ENCODE data around the gene NOLC1. TPM values are rescaled to one million over a fixed set of nuclear protein-coding genes. Genes with fewer than 3 reads are reported as not detected.

Gene NOLC1
- total RNA-seq (2014; rRNA removed; shearing (Covaris generic); ENCODE audit: low replicate concordance), result 68.0 and 74.0 TPM in 2 replicates

DNA sequence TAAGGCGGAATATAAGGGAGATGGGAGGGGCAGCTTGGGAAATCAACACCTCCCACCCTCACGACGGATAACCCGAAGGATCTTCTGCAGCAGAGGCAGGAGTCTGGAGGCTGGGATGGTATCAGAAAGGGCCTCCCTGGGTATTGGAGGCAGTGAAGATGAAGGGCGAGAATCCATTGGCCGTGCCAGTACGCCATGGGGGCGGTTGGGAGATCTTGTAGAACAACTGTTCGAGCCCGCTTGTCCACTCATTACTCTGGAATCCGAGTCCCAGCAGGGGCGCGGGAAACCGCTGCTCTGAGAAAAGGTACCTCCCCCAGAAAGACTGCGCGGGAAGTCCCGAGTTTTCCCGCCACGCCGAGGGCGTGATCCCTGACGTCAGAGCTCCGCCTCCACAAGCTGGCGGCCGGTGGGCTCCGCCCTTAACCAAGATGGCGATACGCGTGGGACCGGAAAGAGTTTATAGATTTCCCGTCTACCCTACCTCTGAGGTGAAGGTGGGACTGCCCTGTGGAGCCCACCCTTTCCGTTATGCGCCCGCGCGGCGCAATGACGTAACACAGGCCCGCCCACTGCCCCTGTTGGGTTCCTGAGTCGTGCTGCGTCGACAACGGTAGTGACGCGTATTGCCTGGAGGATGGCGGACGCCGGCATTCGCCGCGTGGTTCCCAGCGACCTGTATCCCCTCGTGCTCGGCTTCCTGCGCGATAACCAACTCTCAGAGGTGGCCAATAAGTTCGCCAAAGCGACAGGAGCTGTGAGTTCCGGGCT, at the start of gene NOLC1:
NOLC1 (plus strand) TSS at position 616 of the 771 bp plus-strand sequence; CDS start at position 638, 22 bp downstream.
- in situ Hi-C loops (cut with HindIII; ENCODE audit: low pct_unique_long_range_greater_than_20kb, low sequenced_read_pairs), result no loop called here
- peak; percentile 100 for DNase-seq (ENCODE audit: low read depth)

DNA sequence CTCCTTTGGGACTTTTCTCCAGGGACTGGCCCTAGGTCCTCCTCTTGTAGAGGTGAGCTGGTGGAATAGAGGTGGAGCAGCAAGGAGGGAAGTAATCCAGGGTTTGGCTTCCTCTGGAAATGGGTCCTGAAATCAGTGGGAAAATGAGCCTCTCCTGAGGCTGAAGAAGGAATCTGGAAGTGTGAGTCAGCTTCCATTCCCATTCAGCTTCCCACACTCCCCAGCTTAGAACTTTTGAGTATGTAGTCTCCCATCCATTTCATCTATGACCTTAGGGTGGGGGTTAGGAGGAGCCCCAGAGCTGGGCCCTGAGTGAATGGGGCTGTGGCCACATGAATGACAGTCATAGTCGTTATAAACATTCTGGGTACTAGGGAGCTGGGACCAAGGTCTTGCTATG, 49.8 kb upstream of the NOLC1 start:
- in situ Hi-C loops (cut with HindIII; ENCODE audit: low pct_unique_long_range_greater_than_20kb, low sequenced_read_pairs), result no loop called here

DNA sequence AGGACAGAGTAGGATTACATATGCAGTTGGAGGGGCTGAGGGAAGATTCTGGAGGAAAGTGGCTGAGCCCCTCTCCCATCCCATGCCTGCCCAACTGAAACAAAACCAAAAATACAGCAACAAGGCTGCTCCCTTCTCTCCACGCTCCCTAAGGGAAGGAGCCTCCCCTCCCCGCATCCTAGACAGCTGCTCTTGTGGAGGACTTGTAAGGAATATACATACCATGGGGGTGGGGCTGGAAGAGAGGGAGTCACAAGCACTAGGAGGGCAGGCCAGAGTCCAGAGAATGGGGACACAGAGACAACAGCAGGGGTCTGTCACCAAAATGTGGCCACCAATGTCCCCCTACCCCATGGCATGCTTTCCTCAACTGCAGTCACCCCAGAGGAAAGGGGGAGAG, 45.2 kb upstream of the NOLC1 start:
- no peak for DNase-seq (ENCODE audit: low read depth)
- in situ Hi-C loops (cut with HindIII; ENCODE audit: low pct_unique_long_range_greater_than_20kb, low sequenced_read_pairs), result no loop called here

More for the DNA sequence above, 49.8 kb upstream of the NOLC1 start:
- no peak for DNase-seq (ENCODE audit: low read depth)

DNA sequence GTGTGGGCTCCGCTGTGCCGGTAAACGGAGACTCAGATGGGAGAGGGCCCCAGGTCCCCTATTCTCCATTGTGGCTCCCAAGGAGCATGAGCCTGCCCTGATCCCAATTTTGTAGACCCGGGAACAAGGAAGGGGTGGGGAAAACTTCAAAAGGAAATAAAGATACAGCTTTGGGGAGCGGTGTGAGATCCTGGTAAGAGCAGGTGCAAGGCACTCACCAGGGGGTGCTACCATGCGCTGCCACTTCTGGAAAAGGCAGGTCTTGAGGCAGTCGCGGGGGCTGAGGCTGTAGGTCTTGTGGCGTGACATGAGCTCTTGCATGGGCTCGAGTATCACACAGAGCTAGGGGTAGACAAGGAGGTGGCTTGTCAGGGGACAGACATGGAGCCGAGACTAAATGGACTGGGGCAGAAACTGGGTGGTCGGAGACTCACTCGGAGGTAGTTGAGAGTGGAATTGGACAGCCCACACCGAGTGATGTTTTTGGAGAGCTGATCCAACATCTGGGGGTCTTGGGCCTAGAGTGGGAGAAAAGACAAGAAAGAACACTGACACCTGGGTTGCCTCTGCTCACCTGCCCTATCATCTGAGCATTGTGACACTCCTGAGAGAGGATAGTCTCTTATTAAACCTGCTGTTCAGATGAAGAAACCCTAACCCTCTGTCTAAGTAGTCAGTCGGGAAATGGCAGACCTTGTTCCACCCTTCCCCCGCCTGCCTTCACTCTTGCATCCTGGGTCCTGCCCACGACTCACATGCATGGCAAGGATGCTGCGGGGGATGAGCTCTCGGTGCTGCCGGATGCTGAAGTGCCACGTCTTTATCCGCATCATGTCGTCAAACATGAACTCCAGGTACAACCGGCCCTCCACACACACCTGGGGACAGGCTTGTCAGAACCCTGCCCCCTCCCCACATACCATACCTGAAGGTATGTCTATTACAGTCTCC, 42.7 kb upstream of the NOLC1 start:
- in situ Hi-C loops (cut with HindIII; ENCODE audit: low pct_unique_long_range_greater_than_20kb, low sequenced_read_pairs), result no loop called here
- DNase-seq (ENCODE audit: low read depth), result no peak

- no peak for DNase-seq (ENCODE audit: low read depth)
- in situ Hi-C loops (cut with HindIII; ENCODE audit: low pct_unique_long_range_greater_than_20kb, low sequenced_read_pairs), result no loop called here
These were observed 40.9 kb upstream of the NOLC1 start for GRCh38 chr10:102111276-102111675.

GRCh38 chr10:102112210-102112817, 39.9 kb upstream of the NOLC1 start:
- in situ Hi-C loops (cut with HindIII; ENCODE audit: low pct_unique_long_range_greater_than_20kb, low sequenced_read_pairs), result no loop called here
- DNase-seq (ENCODE audit: low read depth), result no peak

DNA sequence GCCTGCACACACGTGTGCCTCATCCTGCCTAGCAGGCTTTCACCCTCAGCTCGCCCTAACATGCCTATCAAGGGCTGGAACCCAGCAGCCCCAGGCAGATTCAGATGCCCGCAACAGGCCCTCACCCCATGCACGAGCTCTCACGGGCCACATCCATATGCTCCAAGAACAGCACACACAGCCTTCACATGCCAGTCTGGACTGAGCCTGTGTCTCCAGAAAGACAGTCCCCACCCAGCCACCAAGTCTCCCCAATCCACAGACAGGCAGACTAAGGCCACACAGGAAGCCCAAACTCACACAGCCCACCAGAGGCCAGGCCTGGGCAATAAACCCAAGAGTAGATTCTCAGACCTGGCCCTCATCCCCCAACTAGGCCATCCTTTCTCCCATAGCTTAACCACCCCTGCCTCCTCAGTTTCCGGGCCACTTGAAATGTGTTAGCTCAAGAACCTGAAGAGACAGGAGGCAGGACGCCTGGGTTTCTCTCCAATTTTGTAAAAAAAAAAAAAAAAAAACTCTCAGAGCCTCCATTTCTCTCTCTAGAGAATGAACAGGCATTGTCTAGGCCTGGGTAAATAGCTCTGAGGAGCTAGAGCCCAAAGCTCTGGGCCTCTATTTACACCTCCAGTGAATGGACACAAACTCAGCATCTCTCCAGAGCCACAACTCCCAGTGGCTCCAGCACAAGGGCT, 38.8 kb upstream of the NOLC1 start:
- in situ Hi-C loops (cut with HindIII; ENCODE audit: low pct_unique_long_range_greater_than_20kb, low sequenced_read_pairs), result no loop called here
- no peak for DNase-seq (ENCODE audit: low read depth)

DNA sequence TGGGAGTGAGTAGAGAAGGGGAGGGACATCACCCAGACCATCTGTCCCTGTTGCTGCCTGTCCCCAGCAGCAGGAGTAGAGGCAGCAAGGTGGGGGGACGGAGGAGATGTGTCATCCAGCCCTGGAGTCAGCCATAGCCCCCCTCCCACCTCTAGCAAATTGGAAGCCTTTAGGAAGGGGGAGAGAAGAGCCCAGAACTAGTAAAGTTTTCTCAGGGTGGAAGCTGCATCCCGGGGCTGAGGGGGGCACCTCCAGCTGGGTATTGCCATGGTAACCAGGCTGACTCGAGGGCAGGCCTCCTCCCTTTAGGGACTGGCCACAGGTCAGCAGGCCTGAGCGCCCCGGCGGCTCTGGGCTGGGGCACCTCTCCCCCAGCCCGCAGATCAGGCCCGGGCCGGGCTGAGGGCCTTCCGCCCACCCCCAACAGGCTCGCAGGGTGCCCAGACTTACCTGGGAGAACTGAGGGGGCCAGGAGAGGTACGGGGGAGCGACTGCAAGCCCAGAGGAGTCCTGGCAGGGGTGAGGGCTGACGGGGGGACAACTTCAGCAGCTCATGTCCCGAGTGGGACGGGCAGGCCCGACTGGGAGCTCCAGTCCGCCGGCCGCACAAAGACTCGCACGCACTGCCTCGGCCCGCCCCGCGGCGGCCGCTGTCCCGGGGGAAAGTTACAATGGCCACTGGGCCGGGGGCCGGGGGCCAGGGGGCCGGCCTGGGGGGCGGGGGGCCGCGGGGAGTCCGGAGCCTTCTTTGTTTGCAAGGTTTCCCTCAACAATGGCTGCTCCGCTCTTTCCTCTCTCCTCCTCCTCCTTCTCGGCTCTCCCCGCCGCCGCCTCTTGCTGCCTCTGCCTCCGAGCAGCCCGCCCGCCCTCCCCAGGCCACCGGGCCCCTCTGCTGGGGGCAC, 38.0 kb upstream of the NOLC1 start:
- in situ Hi-C loops (cut with HindIII; ENCODE audit: low pct_unique_long_range_greater_than_20kb, low sequenced_read_pairs), result no loop called here
- DNase-seq (ENCODE audit: low read depth), result no peak

DNA sequence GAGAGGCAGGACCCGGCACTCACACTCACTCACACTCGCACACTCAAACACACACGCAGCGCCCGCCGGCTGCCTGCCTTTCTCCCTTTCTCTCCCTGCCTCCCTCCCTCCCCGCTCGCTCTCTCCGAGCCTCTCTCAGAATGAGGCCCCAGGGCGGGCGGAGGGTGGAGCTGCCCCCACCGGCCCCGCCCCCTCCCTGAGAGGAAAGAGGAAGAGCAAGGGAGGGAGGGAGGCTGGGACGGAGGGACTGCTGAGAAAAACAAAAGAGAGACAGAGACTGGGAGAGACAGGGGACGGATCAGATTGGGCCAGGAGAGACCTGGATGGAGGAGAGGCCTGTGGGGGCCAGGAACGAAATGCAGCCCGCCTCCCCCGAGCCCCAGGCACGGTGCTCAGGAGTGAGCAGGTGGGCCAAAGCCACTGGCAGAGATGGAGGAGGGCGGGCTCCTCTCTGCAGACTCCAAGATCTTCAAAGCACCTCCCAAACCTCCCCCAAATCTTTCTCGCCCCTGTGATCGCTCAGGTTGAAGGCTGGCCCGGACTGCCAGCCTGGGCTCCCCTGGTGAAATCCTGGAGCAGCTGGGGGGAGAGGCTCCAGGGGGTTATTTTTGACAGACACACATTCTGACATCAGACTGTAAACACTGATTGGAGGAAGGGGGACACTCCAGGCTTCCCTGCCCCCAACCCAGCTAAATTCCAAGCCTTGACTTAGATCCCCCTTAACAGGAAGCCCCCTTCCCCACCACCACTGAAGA, 37.1 kb upstream of the NOLC1 start:
- in situ Hi-C loops (cut with HindIII; ENCODE audit: low pct_unique_long_range_greater_than_20kb, low sequenced_read_pairs), result no loop called here
- DNase-seq (ENCODE audit: low read depth), result peak; percentile 84

GRCh38 chr10:102115775-102116174, 36.4 kb upstream of the NOLC1 start:
- DNase-seq (ENCODE audit: low read depth), result no peak
- in situ Hi-C loops (cut with HindIII; ENCODE audit: low pct_unique_long_range_greater_than_20kb, low sequenced_read_pairs), result no loop called here

DNA sequence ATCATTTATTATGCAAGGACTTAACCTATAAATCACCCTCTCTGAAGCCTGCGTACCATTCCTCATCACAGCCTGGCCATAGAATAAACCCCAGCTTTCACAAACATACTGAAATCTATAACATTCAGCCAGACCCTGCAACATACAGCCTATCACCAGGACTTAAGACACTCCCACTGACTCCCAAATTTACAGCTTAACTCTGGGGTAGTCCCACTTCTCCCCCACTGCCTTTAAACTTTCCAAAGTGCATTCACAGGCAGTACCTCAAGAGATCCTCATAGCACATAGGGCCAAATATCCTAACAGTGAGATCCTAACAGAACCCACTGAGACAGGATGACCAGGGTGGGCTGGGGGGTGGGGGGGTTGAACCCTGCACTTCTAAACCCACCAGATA, 35.5 kb upstream of the NOLC1 start:
- in situ Hi-C loops (cut with HindIII; ENCODE audit: low pct_unique_long_range_greater_than_20kb, low sequenced_read_pairs), result no loop called here
- no peak for DNase-seq (ENCODE audit: low read depth)

GRCh38 chr10:102117391-102118159, 34.6 kb upstream of the NOLC1 start:
- in situ Hi-C loops (cut with HindIII; ENCODE audit: low pct_unique_long_range_greater_than_20kb, low sequenced_read_pairs), result no loop called here
- peak; percentile 90 for DNase-seq (ENCODE audit: low read depth)

DNA sequence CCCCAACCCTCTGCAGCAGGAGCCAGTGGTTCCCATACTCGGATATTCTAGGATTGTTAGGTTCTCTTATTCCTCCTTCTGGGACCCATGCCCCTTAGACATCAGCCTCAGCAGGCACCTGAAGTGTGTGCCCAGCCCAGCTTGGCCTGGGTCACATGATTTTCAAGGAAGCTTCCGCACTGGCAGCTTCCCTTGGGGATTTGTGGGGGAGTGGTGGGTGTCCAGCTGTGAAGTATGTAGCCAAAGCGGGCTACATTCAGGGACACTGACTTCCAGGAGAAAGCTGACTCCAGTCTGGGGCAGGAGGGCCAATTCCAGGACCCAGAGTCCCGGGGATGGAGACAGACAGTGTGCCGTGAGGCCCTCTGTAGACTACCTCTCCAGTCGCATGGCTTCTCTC, 33.3 kb upstream of the NOLC1 start:
- in situ Hi-C loops (cut with HindIII; ENCODE audit: low pct_unique_long_range_greater_than_20kb, low sequenced_read_pairs), result no loop called here
- DNase-seq (ENCODE audit: low read depth), result peak; percentile 31

GRCh38 chr10:102119417-102120141, 32.6 kb upstream of the NOLC1 start:
- peak; percentile 76 for DNase-seq (ENCODE audit: low read depth)
- in situ Hi-C loops (cut with HindIII; ENCODE audit: low pct_unique_long_range_greater_than_20kb, low sequenced_read_pairs), result no loop called here

Data from Caki2 (cell line).